Activated CD4-positive, alpha-beta T cell treated with anti-CD3 and anti-CD28 coated beads, Interleukin-10, Interleukin-2, amounts not matched to agents 100 ng/mL and 50 ng/mL, durations not matched to agents 16 hours and 8 hours (primary cell): Measurements from ENCODE around the gene ATP13A2.

Experiments
- DNase-seq: peaks from one replicate; pipeline ENCODE4 v3.0.0-alpha.2; 2020

ATP13A2 gene

DNA sequence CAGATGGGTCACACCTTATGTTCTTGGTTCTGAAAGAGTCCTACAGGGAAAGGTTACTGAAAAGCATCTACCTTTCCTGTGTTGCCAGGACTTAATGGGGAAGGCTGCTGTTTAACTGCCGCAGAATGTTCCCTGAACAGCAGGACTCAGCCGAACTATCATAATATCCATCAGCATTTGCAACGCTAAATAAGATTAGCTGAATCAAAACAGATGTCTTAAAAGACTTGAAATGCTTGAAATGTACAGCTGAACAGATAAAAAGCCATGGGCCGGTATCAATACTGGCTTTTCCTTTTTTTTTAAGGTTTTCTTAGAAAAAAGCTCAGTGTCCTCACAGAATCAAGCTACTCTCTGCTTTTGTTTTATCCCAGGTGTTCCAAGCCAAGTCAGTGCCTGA is 19.7 kb upstream of the ATP13A2 start:
- DNase-seq, result no peak

DNA sequence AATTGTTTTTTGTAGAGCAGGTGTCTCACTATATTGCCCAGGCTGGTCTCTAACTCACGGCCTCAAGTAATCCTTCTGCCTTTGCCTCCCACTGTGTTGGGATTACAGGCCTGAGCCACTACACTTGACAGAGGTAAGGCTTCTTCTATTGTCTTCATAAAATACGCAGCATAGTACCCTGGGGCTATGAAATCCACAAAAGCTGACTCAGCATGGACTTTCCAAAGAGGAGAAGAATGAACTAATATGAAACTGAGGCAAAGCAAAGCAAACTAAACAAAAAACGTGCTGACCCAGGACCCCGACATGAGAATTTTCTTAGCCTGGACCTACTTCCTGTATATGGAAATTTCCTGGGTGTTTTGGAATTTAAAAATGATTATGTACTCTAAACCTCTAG is 18.5 kb upstream of the ATP13A2 start:
- no peak for DNase-seq

DNA sequence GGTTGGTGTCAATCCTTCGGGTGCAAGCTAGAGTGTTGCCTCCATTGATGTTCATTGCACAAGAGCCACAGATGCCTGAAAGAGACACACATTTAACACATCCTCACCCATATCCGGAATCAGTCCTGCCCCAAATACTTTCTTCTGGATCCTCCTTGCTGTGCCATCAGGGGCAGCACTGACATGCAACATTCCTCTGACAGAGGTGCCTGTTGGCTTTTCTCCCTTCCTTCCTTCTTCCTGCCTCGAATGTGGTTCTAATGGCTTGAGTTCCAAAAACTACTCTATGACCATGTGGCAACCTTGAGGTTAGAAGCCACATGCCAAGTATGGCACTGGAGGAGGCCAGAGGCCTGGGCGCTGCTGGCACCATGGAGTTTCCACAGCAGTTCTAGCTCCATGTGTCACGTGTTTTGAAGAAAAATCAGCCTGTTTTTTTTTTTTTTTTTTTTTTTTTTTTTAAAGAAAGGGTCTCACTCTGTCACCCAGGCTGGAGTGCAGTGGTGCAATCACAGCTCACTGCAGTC is 17.0 kb upstream of the ATP13A2 start:
- no peak for DNase-seq

DNA sequence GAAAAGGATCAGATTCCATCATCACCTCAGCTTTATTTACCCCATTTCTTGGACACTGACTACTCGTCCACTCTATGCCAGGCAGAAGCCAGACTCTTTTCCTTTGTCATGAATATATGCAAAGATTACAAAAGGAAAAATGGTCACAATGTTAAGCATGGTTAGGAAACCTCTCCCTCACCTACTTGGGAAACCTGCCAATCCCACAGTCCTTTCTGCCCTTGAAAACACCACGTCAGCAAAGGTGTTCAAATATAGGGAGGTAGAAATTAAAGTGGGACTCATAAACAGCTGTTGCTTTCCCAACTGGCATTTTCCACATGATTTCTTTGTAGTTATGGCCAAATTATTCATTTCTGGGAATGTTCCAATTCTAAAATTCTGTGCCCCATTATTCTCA is 16.2 kb upstream of the ATP13A2 start:
- DNase-seq, result no peak

DNA sequence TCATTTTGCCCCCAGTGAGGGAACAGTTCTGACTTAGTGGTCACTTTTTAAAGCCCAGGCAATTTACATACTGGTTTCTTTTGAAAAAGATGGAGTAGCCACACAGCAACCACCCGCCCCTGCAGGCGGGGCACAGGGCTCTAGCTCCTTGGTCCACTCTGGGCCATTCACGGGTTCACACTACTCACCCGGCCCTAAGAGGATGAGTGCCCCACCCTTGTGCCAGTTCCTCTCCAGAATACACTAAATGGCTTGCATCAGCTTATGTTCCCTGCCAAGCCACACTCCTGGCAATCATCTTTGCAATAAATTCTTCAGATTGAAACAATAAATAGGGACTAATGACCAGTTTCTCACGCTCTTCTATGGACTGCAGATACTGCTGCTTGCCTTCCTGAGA is 15.7 kb upstream of the ATP13A2 start:
- DNase-seq, result no peak

DNA sequence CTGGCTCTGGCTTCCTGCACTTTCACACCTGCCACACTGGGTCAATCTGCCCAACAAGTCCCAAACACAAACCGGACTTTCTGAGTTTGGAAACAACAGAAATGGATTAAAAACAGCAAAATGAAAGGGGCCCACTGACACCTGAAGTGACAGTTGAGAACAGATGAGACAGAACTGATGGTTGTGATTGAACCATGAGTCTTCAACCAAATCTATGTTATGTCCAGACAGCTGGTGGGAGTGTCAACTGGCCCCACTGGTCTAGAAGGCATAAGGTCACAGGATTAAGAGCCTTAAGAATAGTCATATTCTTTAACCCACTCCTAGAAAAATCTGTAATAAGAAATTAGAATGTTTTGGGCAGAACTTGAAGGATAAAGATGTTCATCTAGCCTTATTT is 13.0 kb upstream of the ATP13A2 start:
- no peak for DNase-seq

DNA sequence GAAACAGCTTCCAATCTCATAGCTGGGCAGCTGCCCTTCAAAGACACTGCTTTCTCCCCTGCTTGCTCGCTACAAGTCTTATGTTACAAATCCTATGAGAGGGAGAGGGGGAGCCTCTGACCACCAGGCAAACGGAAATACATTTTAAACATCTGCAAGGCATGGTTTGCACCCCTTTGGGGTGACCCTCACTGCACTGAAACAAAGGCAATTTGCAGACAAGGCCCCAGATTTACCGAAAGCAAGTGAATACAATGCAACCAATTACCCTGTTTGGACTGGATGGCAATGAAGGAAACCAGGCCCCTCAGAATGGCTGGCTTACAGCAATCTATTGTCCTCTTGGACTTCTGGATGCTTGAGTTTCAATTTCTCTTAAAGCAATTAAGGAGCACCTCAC is 11.8 kb upstream of the ATP13A2 start:
- no peak for DNase-seq

DNA sequence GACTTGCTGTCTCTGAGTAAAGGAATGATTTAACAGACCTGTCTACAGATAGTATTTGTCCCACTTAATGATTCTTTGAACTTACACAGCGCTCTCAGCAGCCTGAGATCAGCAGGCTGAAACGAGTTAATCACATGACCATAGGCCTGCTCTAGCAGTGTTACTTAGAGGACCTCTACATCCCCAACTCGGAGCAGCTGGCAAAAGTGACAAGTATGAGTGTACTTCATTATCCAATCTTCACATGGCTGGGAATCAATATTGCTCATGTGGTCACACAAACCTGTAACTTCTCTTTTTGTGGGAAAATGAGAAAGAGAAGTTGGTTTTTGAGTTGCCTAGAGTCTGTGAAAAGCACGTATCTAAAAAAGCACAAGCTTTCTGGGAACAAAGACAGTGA is 11.4 kb upstream of the ATP13A2 start:
- DNase-seq, result no peak

DNA sequence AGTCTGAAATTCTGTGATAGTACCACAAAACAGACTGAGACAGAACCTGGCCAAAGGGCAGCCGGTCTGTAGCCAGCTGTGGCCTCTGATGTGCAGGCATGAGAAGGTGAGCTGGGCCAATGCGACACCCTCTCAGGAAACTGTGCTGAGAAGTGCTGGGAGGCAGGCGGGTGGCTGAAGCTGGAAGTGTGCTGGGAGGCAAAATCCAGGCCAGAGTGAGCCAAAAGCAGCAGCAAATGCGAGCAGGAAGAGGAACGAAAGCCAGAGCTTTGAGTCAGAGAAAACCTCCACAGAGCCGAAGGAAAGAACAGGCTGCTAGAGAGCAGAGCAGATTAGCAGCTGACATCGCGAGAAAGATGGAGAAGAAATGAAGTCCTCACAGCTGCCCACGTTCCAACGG is 10.2 kb upstream of the ATP13A2 start:
- DNase-seq, result no peak

DNA sequence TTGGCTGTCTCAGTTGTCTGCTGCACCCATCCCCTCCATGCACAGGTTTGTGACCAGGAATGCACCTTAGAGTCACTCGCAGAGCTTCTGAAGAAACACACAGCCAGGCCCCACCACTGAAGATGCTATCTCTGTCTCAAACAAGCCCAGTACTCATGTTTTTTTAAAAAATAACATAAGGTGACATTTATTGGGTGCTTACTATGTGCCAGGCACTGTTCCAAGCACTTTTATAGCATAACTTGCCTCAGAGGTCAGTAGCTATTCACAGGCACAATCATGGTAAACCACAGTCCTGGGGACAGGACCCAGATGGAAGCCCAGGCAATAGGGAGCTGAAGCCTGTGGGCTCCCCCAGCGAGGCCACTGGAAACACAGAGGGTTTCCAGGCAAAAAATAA is 8.8 kb upstream of the ATP13A2 start:
- no peak for DNase-seq

DNA sequence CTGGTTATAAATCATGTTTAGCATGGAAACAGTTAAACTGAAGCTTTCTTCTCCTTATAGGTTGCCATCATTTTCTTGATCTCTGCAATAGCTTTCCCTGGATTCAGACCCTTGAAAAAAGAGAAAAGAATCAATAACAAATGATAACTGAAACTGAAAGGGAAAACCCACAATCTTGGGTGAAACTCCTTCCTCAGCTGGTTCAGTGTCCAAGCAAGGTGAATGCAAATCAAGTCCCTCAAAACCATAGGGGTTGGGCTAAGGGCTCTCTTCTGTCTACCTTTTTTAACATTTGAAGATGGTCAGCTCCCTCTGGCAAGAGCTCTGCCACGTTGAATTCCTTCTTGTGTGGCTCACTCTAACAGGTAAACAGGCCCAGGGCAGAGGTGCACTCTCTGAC is 7.1 kb upstream of the ATP13A2 start:
- no peak for DNase-seq

DNA sequence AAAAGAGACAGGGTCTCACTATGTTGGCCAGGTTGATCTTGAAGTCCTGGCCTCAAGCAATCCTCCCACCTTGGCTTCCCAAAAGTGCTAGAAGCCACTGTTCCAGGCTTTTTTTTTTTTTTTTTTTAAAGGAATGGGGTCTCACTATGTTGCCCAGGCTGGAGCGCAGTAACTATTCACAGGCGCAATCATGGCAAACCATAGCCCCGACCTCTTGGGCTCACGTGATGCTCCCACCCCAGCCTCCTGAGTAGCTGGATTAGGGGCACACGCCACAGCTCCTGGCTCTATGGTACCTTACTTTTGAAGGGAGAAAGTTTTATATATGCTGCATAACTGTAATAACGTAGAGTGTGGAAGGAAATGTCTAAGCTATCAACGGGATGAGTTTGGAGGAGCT is 5.7 kb upstream of the ATP13A2 start:
- DNase-seq, result no peak

DNA sequence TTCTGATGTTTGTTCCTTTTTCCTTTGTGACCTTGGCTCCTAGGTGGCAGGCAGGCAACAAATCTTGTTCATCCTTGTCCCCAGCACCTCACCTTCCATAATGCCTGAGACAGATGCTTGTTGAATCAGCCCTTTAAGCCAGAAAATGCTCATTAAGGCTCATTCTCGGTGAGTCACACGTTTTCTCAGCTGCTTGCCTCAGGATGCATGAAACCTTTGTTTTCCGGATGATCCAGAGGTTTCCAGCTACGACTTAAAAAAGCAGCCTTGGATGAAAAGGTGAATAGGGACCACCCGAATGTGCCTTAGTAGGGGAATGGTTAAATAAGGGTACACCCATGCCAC is 4.6 kb upstream of the ATP13A2 start:
- no peak for DNase-seq

DNA sequence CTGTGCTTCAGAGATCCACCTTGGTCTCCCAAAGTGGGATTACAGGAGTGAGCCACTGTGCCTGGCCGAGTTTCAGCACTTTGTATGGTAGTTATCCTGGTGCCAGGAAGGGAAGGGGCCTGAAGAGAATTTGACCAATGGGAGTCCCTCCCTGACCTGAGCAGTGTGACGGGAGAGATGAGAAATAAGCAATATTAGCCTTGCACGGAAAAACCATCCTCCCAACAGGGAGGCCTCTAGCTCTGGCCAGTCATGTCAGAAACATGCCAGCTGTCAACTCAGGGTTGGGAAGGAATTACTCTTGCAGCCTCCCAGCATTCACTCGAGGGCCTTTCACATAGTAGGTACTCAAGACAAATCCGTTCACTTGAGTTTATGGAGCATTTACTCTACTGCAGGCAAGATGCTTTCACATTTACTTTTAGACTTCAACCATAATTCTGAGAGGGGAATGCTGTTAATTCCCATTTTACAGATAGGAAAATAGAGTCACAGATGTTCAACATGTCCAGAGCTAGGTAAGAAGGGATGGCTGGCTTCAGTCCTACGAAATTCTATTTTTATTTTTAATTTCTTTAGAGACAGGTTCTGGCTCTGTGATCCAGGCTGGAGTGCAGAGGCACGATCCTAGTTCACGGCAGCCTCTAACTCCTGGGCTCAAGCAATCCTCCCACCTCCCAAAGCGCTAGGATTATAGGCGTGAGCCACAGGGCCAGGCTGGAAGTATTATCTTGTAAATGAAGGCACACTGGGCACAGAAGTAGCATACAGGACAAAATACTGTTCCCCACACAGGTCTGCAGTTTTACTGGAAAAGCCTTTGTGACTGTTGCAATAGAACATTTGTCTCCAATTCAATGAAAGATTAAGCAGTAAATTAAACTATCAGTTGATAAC is 3.2 kb upstream of the ATP13A2 start:
- DNase-seq, result no peak

DNA sequence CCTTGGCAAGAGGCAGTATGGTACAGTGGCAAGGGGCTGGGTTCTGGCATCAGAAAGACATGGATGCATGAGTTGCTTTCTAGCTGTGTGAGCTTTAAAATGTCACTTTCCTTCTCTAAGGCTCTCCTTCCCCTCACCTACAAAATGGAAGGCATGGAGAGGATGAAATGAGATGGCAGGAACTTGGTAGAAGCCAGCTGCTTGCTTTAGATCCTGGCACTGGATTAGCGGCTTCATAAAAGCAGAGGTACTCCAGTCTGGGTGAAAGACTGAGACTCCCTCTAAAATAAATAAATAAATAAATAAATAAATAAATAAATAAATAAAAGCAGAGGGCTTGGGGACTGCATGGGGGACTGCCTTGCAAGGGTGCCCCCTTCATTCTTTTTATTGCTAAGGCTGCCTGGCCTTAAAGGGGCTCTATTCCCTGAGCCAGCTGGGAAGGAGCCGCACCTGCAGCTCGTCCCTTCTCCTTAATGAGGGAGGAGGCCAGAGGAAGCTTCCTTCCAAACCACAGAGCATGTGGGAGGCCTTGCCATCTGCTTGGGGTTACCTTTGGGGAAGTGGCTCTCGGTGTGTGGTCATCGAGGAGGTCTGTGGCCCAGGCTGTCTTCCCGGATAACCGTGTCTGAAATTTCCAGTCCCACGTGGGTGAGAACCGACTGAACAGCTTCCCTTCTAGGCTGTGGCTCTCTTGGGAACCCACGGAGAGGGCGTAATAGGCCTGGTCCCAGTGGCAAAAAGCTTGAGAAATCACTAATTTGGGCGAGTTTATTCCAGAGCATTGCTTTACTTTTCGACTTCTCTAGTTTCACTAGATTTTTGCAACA is 2.0 kb upstream of the ATP13A2 start:
- no peak for DNase-seq

DNA sequence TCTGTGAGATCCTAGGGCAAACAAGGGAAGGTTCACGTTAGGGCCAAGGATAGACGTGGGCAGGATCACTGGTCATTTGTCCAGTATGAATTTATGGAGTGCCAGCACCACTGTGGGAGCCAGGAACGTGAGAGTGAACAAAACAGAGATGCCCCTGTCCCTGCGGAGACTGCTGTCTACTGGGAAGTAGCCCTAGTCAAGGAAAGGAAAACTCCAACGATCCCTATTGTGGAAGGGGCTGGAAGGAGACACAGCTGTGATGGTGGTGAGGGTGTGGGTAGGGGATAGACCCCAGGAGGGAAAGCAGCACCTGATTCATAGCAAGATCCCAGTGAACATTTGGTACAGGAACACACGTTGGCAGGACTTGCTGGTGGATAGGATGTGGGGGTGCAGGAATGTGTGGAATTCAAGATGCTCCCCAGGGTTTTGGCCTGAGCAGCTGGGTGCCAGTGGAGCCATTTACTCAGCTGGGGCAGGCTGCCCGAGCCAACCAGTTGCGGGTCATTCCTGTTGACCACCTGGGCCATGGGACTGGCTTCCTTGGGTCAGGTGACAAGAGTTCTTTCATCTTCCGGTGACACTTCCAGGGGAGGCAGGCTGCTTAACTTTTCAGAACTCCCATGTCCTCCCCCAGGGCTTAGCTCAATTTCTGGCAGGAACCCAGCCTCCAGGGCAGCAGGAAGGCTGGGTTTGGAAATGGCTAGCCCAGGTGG is 1.2 kb upstream of the ATP13A2 start:
- DNase-seq, result no peak

DNA sequence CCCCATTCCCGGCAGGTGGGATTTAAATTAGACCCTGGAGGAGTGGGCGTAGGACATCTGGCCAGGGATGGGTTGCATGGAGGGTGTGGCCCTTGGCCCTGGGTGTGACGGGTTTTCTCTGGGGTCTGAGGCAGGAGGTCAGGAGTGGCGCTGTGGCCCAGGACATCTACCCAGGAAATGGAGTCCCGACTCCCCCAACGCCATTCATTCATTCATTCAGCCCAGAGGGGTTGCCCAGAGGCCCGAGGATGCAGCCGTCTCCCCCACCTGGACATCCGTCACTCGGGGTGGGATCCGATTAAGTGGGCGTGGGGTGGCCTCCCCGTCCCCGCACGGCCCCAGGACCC is 663 bp downstream of the ATP13A2 start:
- no peak for DNase-seq

DNA sequence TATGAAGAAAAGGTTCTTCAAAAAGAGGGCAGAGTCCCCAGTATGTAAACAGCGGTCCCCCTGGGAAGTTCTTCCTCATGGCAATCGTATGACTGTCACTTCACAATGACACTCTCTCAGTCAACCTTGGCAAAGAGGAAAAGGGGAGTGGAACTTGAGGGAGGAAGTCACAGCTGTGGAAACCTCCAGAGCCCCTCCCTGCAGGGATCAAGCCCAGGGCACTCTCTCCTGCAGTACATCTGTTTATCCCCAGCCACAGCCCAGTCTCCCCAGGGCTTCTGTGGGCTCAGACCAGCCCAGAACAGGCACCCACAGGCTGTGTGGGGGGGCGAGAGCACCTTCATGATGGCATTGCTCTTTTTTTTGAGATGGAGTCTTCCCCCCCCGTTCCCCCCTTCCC is 2.0 kb downstream of the ATP13A2 start:
- DNase-seq, result no peak

DNA sequence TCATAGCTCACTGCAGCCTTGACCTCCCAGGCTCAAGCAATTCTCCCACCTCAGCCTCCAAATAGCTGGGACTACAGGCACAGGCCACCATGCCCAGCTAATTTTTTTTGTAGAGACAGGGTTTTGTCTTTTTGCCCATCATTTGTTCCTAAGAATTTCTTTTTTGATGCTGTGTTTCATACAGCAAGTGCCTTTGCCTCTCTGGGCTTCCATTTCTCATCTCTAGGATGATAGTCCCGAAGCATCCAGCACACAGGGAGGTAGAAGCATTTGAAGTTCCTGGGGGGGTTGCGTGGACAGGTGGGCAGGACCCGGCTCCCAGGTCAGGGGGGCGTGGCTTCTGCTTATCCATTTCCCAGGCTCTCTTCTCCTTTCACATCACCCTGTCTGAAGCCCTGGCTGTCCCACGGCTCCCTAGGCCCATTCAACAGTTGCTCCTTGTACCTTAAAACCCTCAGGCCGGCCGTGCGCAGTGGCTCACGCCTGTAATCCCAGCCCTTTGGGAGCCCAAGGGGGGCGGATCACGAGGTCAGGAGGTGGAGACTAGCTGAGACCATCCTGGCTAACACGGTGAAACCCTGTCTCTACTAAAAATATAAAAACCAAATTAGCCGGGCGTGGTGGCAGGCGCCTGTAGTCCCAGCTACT is 3.4 kb downstream of the ATP13A2 start:
- DNase-seq, result no peak

DNA sequence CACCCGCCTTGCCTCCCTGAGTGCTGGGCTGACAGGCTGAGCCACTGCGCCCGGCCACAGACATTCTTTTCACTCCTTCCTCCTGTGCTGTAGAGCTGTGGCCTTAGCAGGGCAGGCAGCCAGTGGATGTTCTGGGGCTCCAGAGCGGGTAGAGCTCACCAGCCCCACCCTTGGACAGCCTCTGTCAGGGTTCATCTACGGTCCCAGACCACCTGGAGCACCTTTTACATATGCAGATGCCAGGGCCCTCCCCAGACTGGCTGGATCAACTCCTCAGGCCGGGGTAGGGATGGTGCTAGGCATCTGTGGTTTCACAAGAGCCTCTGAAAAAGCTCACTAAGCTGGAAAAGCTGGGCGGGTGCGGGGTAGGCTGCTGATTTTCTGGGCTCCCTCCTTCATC is 4.6 kb downstream of the ATP13A2 start:
- no peak for DNase-seq

DNA sequence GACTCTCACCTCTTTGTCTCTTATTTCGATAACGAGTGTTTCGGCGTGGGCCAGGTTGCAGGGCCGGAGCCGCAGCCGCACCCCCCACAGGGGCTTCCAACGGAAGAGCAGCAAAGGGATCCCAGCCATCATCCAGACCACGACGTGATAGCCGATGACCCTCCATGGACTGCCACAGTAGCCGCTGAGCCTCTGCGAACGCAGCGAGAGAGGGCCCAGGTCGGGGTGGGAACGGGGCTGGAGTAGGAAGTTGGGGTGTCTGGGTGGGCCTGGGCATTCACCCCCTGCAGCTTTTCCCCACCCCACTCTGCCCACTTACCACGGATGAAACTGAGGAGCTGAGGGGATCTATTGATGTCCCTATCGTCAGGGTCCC is 6.4 kb downstream of the ATP13A2 start:
- DNase-seq, result no peak

DNA sequence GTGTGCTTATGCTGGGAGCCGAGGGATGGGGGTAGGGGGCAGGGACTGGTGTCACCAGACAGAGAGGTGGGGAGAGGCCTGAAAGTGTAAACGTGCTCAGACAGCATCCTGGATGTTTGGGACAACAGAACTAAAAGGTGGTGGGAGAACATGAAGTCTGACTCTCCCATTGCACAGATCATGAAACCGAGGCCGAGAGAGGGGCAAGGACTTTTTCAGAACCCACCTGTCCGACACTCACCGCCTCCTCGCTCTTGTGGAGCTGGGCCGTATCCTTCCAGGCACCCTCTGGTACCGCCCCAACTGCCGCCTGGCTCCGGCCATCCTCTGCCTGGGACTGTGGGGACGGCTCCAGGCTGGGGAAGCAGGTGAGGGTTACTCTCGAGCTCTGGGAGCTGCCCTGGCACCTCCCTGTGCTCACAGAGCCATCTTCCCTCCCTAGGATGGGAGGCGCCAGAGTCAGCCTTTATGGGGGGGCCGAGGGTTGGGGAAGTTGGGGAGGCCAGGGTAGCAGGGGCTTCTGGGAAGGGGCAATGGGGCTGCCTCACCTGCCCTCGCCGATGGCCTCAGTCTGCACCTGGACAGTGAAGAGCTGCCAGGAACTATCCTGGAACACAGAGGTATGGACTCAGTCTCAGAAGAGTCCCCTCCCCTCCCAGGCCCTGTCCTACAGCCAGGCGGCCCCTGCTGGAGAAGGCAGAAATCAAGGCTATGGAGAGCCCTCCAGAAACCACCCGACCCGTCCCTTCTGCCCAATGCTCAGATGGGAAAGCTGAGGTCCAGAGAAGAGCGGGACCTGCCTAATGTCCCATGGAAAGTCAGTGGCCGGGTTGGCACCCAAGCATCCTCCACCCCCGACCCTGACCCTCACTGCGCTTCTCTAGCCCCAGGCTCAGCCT is 7.0 kb downstream of the ATP13A2 start:
- no peak for DNase-seq
